ENCODE data around the gene SDHC.
A peak's percentile ranks its signal among the peaks of the same experiment; 100 is the strongest.

The SDHC gene, protein sequence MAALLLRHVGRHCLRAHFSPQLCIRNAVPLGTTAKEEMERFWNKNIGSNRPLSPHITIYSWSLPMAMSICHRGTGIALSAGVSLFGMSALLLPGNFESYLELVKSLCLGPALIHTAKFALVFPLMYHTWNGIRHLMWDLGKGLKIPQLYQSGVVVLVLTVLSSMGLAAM

DNA sequence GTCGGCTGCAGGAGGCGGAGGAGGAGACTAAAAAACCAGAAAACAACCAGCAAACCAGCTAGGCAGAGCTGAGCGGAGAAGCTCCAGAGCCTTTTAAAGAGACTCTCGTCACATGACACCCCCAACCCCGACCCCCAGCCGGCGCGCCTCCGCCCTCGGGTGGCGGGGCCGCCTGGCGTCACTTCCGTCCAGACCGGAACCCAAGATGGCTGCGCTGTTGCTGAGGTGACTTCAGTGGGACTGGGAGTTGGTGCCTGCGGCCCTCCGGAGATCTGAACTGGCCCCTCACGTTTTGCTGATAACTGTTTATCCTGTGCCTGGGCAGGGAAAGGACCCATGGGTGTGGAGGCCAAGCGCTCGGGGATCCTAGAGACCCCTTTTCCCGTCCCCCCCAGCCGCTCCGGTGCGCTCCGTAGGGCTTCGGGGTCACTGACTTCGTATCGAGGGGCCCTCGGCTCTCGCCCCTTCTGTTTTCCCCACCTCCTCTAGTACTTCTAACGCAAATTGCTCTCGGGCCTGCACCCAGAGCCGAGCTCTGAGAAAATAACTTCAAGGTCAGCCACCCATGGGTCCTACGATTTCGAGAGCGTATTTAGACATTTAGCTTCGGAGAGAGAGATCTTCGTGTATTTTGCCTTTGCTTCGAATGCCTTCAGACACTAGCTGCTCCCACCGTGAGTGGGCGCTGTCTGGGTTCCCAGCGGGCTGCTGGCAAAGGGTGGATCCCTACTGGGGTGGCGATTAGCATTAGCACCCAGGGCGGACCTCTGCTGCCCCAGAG is at the start of gene SDHC:
Gene SDHC, plus strand, starts transcription at position 181 of the 781 bp plus-strand sequence. Its CDS starts 25 bp downstream, at position 206.
- DNase-seq, result peak; percentile 85 to 86

DNA sequence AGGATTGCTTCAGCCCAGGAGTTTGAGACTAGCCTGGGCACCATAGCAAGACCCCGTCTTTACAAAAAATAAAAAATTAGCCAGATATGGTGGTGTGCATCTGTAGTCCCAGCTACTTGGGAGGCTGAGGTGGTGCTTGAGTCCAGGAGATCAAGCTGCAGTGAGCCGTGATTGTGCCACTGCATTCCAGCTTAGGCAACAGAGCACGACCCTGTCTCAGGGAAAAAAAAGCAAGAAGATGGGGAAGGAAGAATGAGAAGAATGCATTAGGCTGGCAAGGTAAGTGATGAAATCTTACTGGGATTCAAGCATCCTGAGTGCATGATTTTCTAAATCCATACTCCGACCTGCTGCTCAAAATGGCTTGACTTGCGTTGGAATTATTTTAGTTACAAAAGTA is 48.9 kb upstream of the SDHC start:
- no peak for DNase-seq

DNA sequence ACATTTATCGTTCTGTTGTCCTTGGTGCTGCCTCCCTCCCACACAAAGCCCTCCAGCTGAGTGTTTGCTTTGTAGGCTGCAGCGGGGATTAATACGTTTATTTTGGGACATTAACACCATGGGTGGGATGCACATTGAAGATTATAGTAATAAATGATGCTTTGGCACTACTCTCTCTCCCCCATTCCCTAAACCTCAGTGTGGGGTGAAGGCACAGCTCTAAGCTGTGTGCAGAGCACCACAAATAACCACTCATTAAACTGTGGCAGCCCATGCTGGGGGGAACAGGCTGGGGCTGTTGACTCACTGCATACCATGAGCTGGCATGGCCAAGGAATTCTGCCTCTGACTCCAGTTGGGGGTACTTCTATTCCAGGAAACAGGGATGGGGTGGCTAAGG is 48.0 kb upstream of the SDHC start:
- no peak for DNase-seq

DNA sequence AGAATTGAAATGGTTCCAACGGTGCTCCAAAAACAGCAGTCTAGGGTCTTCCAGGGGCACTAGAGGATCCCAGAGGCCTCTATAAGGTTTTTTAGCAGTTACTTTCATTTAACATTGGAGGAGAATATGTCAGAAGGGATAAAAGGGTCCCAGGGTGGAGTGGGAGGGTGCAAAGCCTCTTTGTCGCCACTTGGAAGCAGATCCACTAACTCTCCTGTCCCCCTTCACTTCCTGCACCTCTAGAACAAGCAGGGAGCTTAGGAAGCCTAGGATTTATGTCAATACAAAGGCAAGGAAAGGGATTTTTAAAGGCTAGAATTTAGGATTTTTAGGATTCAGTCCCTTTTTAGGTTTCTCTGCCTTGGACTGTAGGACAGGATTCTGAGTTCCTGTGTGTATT is 47.3 kb upstream of the SDHC start:
- DNase-seq, result no peak

DNA sequence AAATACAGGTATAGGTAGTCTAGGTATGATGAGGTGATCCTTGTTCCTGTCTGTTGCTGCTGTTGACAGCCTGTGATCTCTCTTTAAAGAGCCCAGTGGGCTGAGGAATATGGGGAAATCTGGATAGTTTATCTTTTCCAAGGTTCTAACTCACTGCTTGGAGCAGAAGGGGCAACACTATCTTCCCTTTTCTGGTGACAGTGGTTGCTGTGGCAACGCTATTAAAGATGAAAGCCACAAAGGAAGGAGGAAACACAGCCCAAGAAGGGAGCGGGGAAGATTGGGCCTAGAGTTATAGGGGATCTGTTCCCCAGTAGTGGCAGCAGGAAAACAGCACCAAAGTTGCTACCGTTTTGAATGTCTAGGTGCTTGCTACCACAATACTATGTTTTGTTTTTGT is 46.9 kb upstream of the SDHC start:
- no peak for DNase-seq

DNA sequence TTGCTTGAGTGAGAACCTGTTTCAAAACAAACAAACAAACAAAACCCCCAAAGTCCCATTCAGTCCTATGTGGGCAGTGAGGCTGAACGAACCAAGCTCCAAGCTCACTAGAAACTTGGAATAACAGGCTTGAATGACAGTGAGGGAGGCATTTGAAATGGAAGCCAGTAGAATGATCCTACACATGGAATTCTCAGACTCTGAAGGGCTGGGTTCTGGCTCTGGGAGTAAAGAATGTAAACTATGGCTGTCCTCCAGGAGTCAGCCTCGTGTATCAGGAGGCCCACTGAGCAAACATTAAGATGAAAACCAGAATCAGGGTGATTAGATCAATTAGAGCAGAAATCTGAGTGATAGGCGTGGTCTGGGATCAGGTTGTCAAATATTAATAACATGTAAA is 40.8 kb upstream of the SDHC start:
- DNase-seq, result no peak

DNA sequence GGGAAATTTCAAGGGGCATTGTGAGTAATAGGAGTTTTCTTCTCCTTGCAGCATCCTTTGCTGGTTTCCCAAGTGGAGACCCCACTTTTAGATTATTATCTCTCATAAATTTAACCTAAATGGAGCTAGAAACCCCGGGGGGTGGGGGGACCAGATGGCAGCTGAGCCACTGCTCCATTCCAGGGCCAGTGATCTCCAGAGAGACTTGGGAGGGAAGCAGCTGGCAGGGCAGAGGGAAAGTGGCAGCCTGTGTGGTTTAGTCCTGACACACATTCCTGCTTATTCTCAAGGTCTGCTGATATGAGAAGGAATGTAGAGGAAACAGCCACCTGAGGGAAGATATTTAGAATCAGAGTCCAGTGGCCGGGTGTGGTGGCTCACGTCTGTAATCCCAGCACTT is 39.3 kb upstream of the SDHC start:
- no peak for DNase-seq

DNA sequence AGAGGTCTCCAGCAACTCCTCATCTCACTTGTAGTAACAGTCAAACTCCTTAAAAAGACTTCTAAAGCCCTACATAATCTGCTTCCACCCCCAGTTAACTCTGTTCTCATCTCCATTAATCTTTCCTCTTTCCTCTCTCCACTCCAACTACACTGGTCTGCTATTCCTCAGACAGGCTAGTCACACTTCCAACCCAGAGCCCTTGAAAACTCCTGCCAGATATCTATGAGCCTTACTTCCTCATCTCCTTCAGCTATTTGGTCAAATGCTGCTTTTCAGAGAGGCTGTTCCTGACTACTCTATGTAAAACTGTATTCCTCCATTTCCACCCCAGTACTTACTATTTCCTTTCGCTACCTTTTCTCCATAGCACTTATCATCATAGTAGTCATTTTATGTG is 31.2 kb upstream of the SDHC start:
- no peak for DNase-seq

DNA sequence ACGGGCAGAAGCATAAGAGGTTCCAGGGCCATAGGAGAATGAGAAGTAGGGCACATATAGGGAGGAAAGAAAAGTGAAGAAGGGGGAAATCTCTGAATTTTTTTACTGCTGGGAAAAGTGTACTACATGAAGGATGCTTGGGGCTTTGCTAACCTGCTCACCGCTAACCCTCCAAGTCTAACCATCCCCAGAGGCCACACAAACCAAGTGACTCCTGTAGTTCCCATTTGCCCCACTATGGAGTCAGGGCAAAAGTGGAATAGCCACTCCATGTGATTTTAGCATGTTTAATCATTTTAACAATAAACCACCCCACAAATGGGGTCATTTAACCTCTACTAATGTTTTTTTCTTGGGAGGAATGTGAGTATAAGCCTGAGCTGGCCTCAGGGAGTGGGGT is 29.1 kb upstream of the SDHC start:
- no peak for DNase-seq

DNA sequence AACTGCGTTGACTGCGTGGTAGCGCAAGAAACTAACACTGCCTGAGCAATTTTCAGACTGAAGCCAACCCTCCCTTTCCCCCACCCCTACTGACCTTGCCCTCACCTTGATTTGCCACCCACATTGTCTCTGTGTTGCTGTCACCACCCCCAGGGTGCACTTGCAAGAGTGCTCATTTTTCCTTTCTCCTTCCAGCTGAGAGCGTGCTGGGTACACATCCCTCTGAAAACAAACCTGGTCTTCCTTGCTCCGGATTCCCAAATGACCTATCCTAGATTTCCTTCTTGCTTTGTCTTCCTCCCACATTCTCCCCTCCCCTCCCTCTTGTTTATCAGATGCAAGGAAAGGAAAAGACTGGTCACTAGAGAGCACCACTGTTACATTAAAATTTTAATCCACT is 28.7 kb upstream of the SDHC start:
- no peak for DNase-seq

DNA sequence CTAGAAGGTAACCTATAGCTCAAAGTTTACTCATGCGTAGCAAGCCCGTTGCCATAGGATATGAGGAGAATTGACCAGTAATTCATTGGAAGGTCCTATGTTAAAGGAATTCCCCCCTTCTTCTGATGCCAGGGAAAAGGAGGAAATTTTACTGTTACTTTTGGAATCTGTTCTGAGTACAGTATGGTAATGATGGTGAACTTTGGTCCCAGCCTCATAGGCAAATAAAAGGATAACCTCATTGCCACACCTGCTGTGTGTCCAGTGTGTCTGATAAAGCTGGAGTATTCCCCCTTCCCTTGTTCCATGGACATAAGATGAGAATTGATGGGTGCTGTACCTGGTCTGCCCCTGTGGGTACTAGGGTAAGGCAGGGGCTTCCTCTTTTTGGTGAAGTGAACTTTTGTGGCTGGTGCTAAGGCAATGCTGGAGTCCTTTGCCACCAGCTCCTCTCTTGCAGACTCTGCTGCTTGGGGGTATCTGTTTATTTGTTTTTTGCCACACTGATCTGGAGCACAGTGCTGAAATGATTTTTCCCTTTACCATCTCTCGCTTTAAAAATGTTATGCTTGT is 26.6 kb upstream of the SDHC start:
- no peak for DNase-seq

DNA sequence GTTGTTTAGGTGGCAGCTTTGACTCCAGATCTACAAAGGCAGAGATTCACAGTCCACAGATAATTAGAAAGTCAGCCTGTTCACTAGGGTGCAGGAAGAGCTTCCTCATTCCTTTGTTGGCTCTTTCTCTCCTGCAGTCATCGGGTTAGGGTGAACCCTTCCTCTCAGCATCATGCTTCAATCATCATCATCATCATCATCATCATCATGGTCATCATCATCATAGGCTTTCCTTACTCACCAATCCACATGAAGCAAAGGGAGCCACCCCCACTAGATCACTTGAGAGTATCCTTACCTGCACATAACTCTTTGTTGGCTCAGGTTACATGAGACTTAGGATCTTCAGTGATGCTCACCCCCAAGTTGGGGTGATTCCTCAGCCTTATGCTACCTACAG is 23.4 kb upstream of the SDHC start:
- DNase-seq, result no peak

DNA sequence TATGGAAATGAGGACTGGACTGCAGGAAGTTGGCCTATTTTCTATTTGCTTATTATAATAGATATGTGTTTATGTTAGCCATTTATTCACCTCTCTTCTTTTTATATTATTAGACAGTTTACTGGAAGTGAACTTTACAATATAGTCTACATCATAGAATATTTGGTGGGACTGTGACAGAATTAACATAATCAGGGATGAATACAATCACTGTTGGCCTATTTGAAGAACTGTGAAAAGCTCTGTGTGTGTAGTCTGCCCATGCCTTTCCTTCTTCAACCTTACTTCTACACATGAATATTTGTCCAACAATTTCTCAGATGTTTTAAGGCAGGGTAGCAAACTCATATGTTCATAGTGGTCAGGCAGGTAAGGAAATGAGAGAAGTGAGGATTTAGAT is 16.8 kb upstream of the SDHC start:
- DNase-seq, result no peak

DNA sequence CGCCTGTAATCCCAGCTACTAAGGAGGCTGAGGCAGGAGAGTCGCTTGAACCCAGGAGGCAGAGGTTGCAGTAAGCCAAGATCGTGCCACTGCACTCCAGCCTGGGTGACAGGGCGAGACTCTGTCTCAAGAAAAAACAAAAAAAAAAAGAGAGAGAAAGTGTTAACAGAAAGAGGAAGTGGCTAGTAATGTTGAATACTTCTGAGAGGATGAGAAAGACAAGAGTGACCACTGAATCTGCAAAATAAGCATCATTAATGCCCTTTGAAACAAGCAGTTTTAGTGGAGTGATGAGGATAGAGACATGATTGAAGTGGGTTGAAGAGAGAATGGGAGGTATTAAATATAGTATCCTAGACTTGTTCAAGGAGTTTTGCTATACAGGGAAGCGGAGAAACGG is 16.1 kb upstream of the SDHC start:
- DNase-seq, result no peak

DNA sequence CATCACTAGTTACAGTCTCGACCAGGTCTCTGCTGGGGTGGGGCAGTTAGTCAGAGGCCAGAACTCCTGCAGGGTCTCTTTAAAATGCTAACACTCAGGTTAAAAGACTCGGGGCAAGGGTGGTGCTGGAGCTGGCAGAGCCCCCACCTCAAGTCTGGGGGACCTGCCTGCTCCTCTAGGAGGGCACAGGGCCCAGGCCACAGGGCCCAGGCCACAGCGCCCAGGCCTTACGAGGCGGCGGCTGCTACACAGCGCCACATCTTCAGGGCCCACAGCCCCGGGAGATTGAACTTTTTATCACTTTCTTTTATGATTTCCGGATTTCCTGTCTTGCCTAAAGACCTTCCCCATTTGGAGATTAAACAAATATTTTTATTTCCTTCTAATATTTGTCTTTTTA is 14.8 kb upstream of the SDHC start:
- no peak for DNase-seq

DNA sequence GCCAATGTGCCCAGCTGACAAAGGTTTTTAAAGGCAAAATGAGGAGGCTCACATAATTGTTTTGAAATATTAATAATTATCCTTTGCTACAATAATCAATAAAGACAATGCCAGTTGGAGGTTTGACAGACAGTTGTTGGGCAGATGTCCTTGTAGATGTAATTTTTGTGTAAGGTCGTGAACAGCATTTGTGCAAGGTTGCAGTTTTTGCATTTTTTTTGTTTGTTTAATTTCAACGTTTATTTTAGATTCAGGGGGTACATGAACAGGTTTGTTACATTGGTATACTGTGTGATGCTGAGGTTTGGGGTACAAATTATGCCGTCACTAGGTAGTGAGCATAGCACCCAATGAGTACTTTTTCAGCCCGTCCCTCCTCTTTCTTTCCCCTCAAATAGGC is 13.7 kb upstream of the SDHC start:
- DNase-seq, result no peak

DNA sequence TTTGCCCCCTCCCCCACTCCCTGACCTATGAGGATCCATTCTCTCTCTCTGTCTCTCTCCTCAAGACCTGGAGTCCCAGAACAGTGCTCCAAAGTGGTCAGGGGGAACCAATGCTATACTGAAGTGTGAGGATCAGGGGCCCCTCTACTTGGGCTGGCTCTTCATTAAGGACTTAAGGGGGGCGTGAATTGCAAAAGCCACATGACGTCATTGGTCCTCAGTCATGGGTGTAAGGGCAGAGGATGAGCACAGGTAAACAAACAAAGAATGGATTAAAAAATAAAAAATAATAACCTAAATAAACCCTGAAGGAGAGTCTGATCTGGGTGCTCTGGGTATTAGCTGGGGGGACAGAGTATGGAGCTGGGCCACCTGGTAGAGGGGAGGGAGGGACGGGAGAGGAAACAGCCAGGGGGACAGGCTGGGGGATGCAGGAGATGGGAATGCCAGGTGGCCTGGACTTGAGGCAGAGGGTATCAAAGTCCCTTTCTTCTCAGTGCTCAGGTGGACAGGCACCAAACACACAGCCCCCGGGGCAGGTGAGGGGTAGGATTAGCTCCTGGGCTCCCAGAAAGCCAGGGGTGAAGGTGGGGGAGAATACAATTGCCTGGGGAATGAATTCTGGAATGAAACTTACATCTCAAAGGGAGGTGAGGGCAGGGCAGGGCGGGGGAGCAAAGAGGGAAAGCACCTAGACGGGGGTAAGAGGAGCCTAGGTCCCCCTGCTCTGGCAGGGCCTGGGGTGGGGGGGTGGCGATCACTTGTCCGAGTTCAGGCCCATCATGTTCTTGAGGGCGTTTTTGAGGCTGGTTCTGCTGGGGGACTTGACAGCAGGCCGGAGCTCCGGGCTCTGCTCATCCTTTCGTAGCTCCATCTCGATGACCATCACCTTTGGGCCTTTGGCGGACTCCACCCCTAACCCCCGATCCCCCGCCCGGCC is 9.0 kb upstream of the SDHC start:
- DNase-seq, result peak in 1 of 2 donors; percentile 2

DNA sequence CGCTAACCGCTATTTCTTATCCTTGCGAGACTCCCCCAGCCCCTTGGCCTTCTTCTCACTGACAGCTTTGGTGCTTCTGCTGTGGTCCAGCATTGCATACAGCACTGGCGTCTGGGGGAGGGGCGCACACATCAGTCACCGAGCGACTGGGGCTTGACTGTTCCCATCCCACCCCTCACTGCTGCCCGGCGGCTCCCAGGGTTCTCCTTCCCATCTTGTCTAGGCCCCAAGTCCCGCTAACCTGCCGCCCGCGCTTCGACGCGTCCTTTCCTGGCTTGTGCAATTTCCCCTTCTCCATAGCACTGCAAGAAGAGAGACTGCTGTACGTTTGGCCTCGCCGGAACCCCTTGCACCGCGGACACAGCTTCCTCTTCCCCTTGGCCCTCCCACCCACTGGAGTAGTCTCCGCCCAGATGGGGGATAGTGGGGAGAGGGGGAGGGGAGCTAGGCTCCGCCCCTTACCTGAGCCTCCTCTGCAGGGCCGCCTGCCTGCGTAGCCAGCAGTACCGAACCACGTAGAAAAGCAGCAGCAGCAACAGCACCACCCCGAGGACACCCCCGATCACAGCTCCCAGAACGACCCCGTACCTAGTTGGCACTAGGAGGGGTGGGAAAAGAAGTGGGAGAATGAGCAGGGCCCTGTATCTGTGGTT is 8.2 kb upstream of the SDHC start:
- DNase-seq, result peak; percentile 79 to 86

DNA sequence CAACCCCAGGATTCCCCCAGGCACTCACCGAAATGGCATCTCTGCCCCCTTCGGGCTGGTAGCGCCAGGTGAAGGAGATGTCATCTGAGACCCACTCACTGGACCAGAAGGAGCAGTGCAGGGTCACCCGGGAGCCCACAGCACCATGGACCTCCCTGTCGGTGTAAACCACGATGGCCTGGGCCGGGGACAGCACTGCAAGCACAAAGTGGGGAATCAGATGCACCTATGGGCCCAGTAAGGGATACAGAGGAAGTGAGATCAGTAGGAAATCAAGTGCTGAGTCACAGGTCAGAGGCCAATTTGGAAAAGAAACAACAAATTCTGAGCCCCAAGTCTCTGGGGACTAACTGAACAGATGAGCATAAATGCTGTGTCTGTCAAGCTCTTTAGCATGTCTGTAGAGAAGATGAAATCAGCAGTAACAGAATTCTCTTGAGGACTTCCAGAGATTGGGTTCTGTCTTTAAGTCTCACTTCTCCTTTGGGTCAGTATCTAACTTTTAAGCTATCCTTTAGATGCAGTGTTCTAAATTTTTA is 6.9 kb upstream of the SDHC start:
- no peak for DNase-seq

DNA sequence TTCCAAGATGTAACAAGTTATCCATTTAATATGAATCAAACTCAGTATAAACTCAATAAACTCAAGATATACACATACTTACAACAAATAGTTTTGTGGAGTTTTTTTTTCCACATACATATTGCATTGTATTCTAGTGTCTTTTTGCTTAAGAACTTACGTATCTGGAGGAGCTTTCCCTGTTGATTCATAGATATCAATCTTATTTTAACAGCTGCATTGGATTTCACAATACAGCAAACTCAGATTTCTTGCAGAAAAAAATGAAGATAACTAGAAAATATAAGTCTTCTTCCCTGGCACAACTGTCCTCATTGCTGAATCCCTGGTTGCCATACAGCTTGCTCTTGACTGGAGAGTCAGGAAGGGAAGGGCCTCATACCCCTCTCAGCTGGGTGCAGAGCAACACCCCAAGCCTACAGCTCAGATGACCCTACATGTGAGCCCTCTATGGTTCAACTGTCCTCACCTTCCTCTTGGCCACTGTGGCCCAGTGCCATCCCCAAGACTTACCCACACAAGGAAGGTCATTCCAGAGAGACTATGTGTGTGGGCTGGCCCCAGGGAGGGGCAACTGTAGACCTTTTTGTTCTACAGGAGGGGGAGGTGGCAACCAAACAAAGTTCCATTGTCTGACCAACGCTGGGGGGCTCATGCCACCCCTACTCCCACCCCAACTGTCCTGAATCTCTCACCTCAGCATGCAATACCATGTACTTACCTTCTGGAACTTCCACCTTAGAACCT is 6.1 kb upstream of the SDHC start:
- no peak for DNase-seq

DNA sequence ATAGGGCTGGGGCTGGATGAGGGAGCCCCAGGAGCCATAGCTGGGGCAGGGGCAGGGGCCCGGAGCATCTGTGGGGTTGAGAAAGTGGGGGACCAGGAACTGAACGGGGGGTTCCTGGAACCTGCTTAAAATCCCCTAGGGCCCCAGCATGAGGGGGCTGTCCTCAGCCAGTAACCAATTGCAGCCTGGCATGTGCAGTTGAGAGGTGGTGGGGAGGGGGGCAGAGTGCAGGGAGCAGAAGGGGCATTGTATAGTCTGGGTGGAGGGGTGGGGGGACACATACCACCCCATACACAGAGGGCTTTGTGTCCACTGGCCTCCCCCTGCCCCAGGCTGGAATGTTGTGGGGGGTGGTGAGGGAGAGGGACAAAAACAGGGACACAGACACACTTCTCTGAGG is 4.3 kb upstream of the SDHC start, which contains the start of gene MPZ:
Gene MPZ, minus strand, starts transcription at position 101 of the 400 bp plus-strand sequence. Its CDS starts 63 bp downstream, at position 38.
- DNase-seq, result no peak

Measured in activated CD4-positive, alpha-beta T cell treated with anti-CD3 and anti-CD28 coated beads for 4 hours (primary cell).